Activated T-helper 2 cell treated with anti-CD3 and anti-CD28 coated beads, Interferon-gamma antibody, Interleukin-2, Interleukin-4, amounts not matched to agents 10 μg/mL and 5 μg/mL and 100 μg/mL, durations not matched to agents 14 hours and 24 hours and 36 hours (primary cell): ENCODE data around the gene PC. TPM values are rescaled to one million over a fixed set of nuclear protein-coding genes. Genes with fewer than 3 reads are reported as not detected.

Experiments used
- DNase-seq: peaks from one replicate; pipeline ENCODE4 v3.0.0; 2021; ENCODE audit warnings: low spot score
- H3K27ac Mint-ChIP-seq: one replicate; pipeline ENCODE4 v1.8.0; 2021; ENCODE audit warnings: mixed read lengths
- H3K27me3 Mint-ChIP-seq: one replicate; pipeline ENCODE4 v1.8.0; 2021; ENCODE audit warnings: low read depth, mixed read lengths
- H3K36me3 Mint-ChIP-seq: one replicate; pipeline ENCODE4 v1.8.0; 2021; ENCODE audit warnings: low read depth, mixed read lengths
- H3K4me1 Mint-ChIP-seq: one replicate; pipeline ENCODE4 v1.8.0; 2021; ENCODE audit warnings: low read depth, mixed read lengths
- H3K4me3 Mint-ChIP-seq: one replicate; pipeline ENCODE4 v1.8.0; 2021; ENCODE audit warnings: low read depth, mild to moderate bottlenecking, moderate library complexity, mixed read lengths
- H3K9me3 Mint-ChIP-seq: one replicate; pipeline ENCODE4 v1.8.0; 2021; ENCODE audit warnings: mixed read lengths
- intact Hi-C: fragments of 100-400 bp; cut with micrococcal nuclease; formaldehyde crosslinking; loops from one replicate; pipeline ENCODE4 v1.15.1; 2023
- total RNA-seq: library from RNA; stranded (reverse); gene quantifications from 2 replicates; pipeline ENCODE4 v1.2.3, GENCODE V29; 2022

Gene PC
- total RNA-seq, 1 donor from 2014 or later: 15.4 TPM

DNA sequence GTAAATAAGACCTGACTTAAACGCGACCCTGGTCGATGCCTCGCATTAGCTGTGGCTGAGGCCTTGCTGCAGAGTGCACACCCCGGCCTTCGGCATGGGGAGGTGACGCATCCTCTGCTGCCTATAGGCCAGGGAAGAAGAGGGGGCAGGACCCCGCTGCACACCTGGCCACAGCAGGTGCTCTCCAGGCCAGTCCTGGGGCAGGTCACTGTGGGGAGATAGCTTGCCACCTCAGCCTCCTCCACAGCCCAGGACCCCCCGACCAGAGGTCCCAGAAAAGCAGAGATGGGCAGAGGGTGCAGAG lies 88.7 kb downstream of the PC start:
- no peak for DNase-seq
- intact Hi-C loops: no loop called here
- H3K36me3 Mint-ChIP-seq: no peaks in the 10 kb centered on the region
- H3K27ac Mint-ChIP-seq: no peak overlapping the region
- H3K4me3 Mint-ChIP-seq: no peak overlapping the region
- peaks cover 13% of the 10 kb centered on the region for H3K4me1 Mint-ChIP-seq
- peaks cover 1% of the 10 kb centered on the region for H3K27me3 Mint-ChIP-seq
- no peaks in the 10 kb centered on the region for H3K9me3 Mint-ChIP-seq

DNA sequence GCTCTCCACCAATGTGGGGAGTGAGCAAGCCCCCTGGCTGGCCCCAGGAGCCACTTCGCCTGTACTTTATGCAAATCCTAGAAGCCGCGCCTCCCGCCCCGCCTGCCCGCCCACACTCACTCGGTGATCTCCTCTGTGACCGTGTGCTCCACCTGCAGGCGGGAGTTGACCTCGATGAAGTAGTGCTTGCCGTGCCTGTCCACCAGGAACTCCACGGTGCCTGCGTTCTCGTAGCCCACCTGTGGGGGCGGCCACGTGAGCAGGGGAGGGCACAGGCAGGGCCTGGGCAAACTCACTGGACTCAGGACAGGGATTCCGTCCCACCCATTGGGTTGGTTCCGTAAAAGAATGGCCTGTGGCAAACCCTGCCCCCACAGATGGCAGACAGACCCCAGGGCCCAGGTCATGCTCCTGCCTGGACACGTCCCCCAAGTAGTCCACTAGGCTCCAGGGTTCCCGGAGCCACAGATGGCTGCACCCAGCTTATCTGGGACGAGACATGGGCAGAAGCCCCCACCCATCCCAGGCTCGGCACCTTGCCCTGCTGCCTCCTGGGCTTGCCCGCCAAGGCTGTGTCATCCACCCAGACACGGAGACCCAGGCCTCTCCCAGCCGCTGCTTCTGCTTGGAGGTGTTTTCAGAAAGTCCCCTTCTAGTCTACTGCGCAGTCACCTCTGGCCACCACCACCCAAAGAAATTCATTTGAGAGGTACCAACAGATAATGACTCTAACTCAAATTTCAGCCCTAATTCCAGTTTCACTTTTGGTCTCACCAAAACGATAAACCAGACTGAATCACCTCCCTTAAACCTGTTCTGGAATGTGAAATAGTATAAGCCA lies 89.2 kb downstream of the PC start:
- no peak overlapping the region for H3K27ac Mint-ChIP-seq
- H3K4me1 Mint-ChIP-seq: peaks cover 13% of the 10 kb centered on the region
- no peak overlapping the region for H3K4me3 Mint-ChIP-seq
- peak; percentile 69 for DNase-seq
- intact Hi-C loops: no loop called here
- no peaks in the 10 kb centered on the region for H3K9me3 Mint-ChIP-seq
- no peaks in the 10 kb centered on the region for H3K36me3 Mint-ChIP-seq
- H3K27me3 Mint-ChIP-seq: no peaks in the 10 kb centered on the region

DNA sequence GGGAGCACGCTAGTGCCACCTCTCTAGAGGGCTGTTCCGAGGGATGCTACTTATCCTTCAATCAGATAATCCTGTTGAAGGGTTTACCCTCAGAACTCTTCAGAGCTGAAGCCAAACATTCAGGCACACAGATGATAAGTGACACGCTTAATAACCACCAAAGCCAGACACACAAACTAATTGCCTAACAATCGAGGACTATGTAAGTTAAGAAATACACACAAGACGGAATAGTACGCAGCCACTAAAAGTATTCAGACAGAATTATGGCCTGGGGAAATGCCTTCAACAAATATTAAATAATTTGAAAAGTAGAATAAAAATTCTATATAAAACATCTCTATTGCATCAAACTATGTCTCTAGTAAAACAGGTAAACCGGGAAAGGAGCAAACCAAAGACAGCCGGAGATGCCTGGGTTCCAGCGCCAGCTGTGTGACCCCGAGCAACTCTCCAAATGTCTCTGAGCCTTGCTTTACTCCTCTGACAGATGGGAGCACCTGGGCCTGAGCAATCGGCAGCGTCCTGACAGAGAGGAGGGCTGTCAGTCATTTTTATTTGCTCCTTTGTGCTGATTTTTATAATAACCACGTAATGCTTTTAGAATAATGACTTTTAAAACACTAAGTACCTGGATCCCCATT lies 90.0 kb downstream of the PC start:
- H3K4me3 Mint-ChIP-seq: no peak overlapping the region
- H3K9me3 Mint-ChIP-seq: no peaks in the 10 kb centered on the region
- H3K27ac Mint-ChIP-seq: no peak overlapping the region
- no peaks in the 10 kb centered on the region for H3K27me3 Mint-ChIP-seq
- intact Hi-C loops: no loop called here
- no peaks in the 10 kb centered on the region for H3K36me3 Mint-ChIP-seq
- no peak for DNase-seq
- peaks cover 13% of the 10 kb centered on the region for H3K4me1 Mint-ChIP-seq

DNA sequence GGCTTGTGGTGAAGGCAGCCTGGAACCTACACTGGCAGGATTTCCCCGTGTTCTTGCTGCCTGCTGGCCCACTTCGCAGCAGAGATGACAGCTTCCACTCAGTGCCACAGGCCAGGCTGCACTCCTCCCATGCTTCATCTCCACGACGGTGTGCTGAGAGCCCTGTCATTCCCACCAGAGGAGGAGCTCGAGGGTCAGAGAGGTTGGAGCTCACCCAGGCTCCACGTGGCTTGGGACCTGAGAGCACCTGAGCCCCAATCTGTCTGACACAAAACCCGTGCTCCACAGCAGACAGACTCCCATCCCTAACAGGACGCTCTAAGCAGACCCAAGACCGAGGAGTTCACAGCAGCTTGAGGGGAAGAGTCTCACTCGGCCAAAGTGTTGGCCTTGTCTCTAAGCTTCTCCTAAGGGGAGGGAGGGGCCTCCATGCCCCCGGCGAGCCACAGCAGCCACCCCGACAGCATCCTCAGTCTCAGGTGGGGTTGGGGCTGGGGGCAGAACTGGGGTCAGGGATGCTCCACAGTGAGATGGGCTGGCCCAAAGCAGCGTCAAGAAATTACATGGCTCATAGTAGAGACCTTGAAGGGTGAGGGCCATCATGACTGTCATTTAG lies 90.7 kb downstream of the PC start:
- intact Hi-C loops: no loop called here
- no peaks in the 10 kb centered on the region for H3K9me3 Mint-ChIP-seq

DNA sequence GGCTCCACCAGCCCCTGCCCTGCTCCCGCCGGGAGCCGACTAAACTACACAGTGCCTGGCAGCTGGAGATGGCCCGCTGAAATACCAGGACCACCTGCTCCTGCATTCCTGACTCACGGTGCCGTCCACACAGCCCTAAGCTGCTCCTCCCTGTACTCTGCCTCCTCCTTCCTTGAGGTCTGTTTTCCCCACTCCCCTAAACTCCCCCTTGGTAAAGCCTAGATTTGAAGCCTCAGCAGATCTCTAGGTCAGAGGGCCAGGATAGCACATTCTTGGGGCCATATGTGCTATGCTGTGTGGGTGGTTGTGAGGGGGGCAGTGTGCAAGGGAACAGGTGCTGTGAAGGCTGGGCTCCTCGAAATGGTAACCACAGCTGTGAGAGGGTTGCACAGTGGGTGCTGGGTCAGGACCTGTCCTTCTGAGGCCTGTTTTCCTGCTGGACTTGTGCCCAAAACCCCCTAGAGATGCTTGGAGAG lies 91.6 kb downstream of the PC start:
- Mint-ChIP-seq H3K4me3 (no peak overlapping the region), H3K27ac (no peak overlapping the region), H3K27me3 (no peaks in the 10 kb centered on the region), H3K9me3 (no peaks in the 10 kb centered on the region), H3K4me1 (peaks cover 13% of the 10 kb centered on the region), H3K36me3 (no peaks in the 10 kb centered on the region)
- DNase-seq: no peak
- intact Hi-C loops: no loop called here

More for the DNA sequence above, 90.7 kb downstream of the PC start:
- H3K4me3 Mint-ChIP-seq: no peak overlapping the region
- DNase-seq: no peak
- no peak overlapping the region for H3K27ac Mint-ChIP-seq
- peaks cover 13% of the 10 kb centered on the region for H3K4me1 Mint-ChIP-seq
- no peaks in the 10 kb centered on the region for H3K36me3 Mint-ChIP-seq
- H3K27me3 Mint-ChIP-seq: no peaks in the 10 kb centered on the region

- Mint-ChIP-seq H3K36me3 (no peaks in the 10 kb centered on the region), H3K4me3 (no peak overlapping the region), H3K27ac (no peak overlapping the region), H3K27me3 (no peaks in the 10 kb centered on the region), H3K9me3 (no peaks in the 10 kb centered on the region), H3K4me1 (peaks cover 13% of the 10 kb centered on the region)
- no peak for DNase-seq
- intact Hi-C loops: no loop called here
Measured at GRCh38 chr11:66866007-66866406, 92.2 kb downstream of the PC start.

GRCh38 chr11:66864924-66865697 lies 93.1 kb downstream of the PC start:
- no peak overlapping the region for H3K27ac Mint-ChIP-seq
- no peaks in the 10 kb centered on the region for H3K27me3 Mint-ChIP-seq
- intact Hi-C loops: no loop called here
- no peaks in the 10 kb centered on the region for H3K36me3 Mint-ChIP-seq
- peaks cover 13% of the 10 kb centered on the region for H3K4me1 Mint-ChIP-seq
- H3K4me3 Mint-ChIP-seq: no peak overlapping the region
- DNase-seq: no peak
- H3K9me3 Mint-ChIP-seq: no peaks in the 10 kb centered on the region

- Mint-ChIP-seq H3K4me1 (peaks cover 10% of the 10 kb centered on the region), H3K4me3 (no peak overlapping the region), H3K9me3 (no peaks in the 10 kb centered on the region), H3K27ac (no peak overlapping the region), H3K27me3 (no peaks in the 10 kb centered on the region), H3K36me3 (no peaks in the 10 kb centered on the region)
- no peak for DNase-seq
- intact Hi-C loops: no loop called here
Measured at GRCh38 chr11:66864172-66864901, 93.8 kb downstream of the PC start.

- H3K4me3 Mint-ChIP-seq: no peak overlapping the region
- H3K9me3 Mint-ChIP-seq: no peaks in the 10 kb centered on the region
- H3K4me1 Mint-ChIP-seq: peaks cover 3% of the 10 kb centered on the region
- H3K27me3 Mint-ChIP-seq: no peaks in the 10 kb centered on the region
- no peak overlapping the region for H3K27ac Mint-ChIP-seq
- no peak for DNase-seq
- intact Hi-C loops: no loop called here
- no peaks in the 10 kb centered on the region for H3K36me3 Mint-ChIP-seq
Measured at GRCh38 chr11:66863428-66864125, 94.6 kb downstream of the PC start.

DNA sequence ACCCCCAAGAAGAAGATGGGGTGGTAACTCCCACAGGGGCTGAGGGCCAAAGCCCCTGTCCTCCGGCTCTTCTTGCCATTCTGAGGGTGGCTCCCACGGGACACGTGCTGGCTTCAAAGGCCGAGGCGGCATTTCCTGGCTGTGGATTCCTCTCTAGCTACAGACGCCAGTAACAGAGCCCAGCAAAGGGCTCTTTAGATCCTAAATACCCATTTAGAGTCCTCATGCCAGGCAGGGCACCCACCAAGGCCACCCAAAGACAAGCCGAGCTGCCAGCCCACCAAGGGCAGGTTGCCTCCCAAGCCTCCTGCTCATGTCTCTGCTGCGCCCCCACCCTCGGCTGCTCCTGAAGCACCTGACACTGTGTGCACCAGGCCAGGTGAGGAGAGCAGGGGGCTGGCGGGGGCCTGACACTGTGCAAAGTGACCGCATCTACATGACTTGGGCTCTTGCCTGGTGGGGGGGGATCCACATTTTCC lies 95.6 kb downstream of the PC start:
- no peaks in the 10 kb centered on the region for H3K27me3 Mint-ChIP-seq

DNA sequence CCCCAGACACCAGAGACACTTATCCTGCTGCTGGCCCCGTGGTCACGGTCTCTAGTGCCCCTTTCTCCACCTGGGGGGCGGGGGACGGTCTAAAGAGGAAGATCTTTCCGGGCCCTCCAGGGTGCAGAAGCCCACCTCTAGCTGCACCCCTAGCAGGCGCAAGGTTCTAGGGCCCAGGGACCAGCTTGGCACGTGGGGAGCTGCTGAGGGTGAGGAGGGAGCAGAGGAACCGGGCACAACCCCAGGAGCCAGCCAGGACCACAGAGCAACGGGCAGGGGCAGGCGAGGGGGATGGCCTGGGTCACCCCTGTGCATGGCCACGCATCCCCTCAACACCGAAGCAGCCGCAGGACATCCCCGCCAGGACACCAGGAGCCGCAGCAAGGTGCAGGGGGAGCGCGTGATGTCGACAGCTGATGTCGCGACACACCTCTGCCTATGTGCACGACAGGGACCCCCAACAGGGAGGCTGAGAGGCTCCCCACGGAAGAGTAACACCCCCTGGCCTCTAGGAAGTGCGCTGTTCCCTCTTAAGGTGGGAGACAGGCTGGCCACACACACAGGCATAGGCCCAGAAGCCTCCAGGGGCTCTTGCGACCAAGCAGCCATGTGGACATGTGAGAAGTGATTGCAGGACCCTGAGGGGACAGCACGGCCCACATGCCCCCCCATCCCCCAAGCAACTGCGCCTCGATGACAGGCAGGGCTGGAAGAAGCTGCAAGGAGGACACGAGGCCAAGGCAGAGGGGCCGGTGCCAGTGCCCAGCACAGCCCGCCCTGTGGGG lies 96.2 kb downstream of the PC start:
- no peaks in the 10 kb centered on the region for H3K36me3 Mint-ChIP-seq

More for the DNA sequence above, 95.6 kb downstream of the PC start:
- no peak for DNase-seq
- Mint-ChIP-seq H3K36me3 (no peaks in the 10 kb centered on the region), H3K9me3 (no peaks in the 10 kb centered on the region), H3K4me3 (no peak overlapping the region), H3K4me1 (no peaks in the 10 kb centered on the region), H3K27ac (no peak overlapping the region)
- intact Hi-C loops: no loop called here

More for the DNA sequence above, 96.2 kb downstream of the PC start:
- intact Hi-C loops: no loop called here
- Mint-ChIP-seq H3K27ac (no peak overlapping the region), H3K27me3 (no peaks in the 10 kb centered on the region), H3K9me3 (no peaks in the 10 kb centered on the region), H3K4me3 (no peak overlapping the region), H3K4me1 (no peaks in the 10 kb centered on the region)
- DNase-seq: no peak
